ENCODE data around the gene PHEX.

Gene PHEX

GRCh38 chrX:22105231-22105630, 73.1 kb downstream of the PHEX start:
- no peak for DNase-seq (ENCODE audit: low read depth, low spot score)

DNA sequence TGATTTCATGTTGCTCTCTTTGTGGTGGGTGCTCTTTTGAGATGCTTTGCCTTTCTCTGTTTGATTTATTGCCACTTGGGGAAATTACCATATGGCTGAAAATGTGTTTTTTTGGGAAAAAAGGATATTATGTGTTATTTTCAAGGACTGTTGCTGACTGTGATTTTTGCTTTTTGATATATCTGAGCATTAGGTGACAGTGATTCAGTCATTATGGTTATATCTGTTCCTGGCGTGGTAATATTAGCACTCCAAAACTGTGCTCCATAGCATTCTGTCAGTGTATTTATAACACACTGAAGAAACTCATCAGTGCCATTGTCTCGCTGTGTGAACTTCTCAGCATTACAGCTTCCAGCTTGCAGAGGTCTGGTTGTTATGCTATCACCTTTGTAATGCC, 73.8 kb downstream of the PHEX start:
- no peak for DNase-seq (ENCODE audit: low read depth, low spot score)

DNA sequence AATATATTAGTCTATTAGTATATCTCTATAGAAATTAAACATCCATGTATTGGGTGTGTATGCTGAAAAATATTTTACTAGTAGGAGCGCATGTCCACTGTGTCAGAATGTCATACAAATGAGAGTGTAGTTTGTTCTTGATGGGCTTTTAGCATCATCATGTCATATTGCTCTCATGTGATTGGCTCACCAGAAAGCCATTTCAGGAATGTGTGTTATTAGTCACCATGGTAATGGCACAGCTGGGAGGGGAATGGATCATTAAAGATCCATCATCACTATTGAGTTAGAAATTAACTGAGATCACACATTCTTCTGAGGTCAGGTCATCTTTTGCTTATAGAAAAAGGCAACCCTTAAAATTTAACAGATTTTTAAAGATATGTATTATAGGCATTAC, 77.3 kb downstream of the PHEX start:
- no peak for DNase-seq (ENCODE audit: low read depth, low spot score)

DNA sequence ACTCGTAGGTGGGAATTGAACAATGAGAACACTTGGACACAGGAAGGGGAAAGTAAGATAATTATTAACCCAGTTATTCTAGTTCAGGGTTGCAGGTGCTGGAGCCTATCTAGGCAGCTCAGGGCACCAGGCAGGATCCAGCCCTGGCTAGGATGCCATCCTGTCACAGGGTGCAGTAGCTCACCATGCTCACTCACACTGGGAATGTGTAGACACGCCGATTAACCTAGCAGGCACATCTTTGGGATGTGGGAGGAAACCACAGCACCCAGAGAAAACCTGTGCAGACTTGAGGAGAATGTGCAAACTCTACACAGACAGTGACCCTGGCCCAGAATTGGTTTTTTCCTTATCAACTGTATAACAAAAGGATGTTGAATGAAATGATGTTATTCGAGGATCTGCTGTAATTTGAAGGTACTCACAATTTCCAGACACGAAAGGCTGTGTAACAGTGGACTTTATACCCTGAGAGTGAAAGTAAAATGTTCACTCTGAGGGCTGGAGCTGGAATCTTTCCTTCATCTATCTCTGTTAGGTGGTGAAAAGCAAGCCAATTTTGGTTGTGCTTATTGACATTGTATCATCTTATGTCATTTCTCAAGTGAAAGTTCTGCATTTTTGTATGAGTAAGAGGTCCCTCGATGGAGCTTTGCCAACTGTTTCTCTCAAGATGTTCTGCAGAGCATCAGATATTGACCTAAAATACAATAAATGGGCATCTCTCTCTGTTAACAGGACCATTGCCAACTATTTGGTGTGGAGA, 78.8 kb downstream of the PHEX start:
- DNase-seq (ENCODE audit: low read depth, low spot score): no peak

DNA sequence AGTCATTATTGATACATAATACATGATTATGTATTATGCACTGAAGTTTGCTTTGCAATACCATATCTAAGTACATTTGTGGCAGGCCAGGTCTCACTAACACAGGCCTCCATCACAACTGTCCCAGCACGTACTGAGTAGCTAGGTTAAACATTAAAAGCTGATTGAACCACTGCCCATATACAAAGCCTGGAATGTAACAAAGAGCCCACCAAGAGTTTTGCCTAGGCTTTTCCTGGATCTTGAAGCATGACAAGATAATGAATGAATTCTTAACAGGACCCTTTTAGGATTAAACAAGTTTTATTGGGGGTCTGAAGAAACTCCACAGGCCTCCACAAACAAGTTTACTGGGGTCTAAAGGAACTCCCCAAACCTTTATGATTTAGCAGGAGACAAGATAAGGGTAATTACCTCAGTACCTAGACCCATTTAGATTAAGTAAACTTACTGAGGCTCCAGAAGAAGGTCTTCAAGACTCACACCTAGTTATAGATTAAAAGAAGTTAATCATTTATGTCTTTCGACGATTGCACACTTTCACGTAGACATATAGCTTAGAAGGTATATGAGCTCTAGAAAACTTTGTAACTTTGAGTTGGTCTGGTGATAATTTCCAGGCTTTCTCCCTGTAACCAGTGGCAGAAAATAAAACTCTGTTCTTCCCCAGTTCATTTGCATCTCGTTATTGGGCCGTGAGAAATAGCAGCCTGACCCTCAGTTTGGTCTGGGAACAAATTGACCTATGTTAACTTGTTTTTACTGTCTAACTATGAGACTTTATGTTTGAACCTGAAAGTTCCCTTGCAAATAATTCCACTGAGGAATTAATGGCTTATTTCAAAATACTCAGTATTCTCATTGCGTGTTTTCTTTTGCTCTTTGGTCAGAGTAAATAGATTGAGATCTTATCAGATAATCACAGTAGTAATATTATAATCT, 84.8 kb downstream of the PHEX start:
- DNase-seq (ENCODE audit: low read depth, low spot score): no peak

DNA sequence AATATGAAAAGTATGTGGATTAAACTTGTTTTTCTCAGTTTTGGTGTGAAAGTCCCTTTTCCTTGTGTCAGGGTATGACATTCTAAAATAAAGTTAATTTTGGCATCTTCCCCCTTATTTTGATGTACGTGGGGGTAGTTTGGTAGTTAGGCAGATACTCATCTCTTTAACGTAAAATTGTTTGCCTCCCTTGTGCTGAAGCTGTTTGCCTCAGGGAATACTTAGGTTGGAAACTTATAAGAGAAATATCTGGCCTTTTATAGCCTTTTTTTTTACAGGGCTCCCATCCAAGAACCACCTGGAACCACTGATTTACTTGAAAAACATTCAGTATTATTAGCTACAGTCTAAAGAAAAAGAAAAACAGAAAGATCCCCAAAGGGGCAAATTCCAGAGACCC, 85.5 kb downstream of the PHEX start:
- no peak for DNase-seq (ENCODE audit: low read depth, low spot score)

- DNase-seq (ENCODE audit: low read depth, low spot score): no peak
These were observed 86.2 kb downstream of the PHEX start for GRCh38 chrX:22118161-22118830.

- no peak for DNase-seq (ENCODE audit: low read depth, low spot score)
These were observed 89.0 kb downstream of the PHEX start for GRCh38 chrX:22121161-22121560.

GRCh38 chrX:22122510-22122909, 90.4 kb downstream of the PHEX start:
- DNase-seq (ENCODE audit: low read depth, low spot score): no peak

DNA sequence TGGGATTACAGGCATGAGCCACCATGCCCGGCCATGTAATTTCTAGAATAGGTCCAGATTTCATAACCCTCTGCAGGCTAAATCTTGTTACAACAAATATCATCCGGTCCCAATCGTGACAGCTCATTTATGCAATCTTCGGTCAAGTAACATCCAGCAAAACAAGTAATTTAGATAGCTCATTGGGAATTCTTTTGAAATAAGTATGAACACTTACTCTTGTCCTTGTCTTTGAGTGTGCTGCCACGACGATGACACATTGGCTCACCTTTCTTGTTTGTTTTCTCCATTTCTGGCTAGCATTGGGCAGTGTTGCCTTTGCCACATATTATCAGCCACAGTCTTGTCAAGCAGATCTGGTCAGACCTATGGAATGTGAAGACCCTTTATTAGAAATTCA, 92.0 kb downstream of the PHEX start:
- no peak for DNase-seq (ENCODE audit: low read depth, low spot score)

- no peak for DNase-seq (ENCODE audit: low read depth, low spot score)
These were observed 93.4 kb downstream of the PHEX start for GRCh38 chrX:22125481-22125880.

GRCh38 chrX:22126327-22126726, 94.2 kb downstream of the PHEX start:
- no peak for DNase-seq (ENCODE audit: low read depth, low spot score)

- DNase-seq (ENCODE audit: low read depth, low spot score): no peak
These were observed 96.8 kb downstream of the PHEX start for GRCh38 chrX:22128961-22129360.

DNA sequence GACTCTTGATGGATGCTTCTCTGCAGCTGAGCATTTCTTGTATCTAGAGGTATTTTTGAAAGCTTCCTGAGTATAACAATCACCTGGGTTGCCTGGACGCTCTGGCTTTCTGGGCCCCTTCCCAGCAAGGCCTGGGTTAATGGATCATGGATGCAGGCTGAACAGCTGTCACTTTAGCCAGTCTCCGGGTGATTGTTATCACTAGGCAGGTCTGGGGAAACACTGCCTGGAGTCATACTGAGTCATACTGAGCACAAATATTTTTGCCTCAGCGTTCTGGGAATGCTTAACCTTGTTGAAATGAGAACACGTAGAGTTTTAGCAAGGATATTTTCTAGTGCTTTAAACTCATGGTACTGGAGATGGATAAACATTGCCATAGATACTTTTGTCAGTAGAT, 102.6 kb downstream of the PHEX start:
- no peak for DNase-seq (ENCODE audit: low read depth, low spot score)

DNA sequence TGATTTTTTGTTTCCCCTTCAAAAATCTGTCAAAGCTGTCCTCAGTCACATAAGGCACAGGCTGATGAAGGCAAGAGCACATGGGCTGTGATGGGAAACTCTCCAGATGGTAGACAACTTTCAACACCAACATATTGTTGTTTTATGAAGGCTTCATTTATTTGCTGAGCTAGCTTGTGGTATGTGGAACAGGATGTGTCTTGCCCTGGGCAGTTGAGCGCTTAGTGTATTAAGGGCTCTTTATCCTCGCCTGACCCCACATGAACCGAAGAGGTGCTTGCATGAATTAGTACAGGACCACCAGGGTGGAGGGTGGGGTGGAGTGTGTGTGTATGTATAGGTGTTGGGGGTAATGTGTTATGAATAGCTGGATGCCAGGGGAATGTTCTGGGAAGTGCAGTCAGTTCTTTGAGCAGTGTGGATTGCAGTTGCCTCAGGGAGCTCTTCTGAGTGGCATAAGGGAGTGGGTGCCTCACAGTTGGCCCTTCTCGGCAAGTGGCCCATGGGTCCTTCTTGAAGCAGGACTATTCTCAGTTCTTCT, 103.1 kb downstream of the PHEX start:
- no peak for DNase-seq (ENCODE audit: low read depth, low spot score)

DNA sequence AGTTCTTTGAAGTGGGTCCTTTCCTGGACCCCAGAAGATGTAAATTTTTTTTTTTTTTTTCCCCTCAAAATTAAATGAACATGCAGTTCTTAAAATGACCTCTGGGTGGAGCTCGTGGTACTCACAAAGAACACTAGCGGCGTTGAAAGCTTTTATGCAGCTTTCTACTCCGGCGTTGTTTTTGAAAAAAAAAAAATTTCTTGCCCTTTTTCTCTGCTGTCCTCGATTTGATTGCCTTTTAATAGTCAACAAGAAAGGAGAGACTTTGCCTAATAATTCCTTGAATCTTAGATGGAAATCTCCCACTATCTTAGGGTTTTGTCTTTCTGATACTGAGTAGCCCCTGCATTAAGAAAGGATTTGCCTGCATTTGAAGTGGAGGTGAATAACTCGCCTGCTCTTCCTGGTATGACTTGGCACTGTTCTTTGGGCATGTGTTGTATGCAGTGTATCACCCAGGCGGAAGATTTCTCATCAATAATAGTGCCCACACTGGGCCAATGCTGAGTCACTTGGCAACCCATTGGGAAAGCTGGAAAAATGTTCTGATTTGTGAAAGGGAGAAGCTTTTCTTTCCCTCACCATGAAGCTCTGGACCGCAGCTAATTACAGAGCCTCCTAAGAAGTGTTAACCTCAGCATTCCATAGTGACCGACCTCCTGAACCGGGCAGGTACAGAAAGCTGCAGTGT, 104.0 kb downstream of the PHEX start:
- DNase-seq (ENCODE audit: low read depth, low spot score): no peak

GRCh38 chrX:22136711-22137110, 104.6 kb downstream of the PHEX start:
- no peak for DNase-seq (ENCODE audit: low read depth, low spot score)

DNA sequence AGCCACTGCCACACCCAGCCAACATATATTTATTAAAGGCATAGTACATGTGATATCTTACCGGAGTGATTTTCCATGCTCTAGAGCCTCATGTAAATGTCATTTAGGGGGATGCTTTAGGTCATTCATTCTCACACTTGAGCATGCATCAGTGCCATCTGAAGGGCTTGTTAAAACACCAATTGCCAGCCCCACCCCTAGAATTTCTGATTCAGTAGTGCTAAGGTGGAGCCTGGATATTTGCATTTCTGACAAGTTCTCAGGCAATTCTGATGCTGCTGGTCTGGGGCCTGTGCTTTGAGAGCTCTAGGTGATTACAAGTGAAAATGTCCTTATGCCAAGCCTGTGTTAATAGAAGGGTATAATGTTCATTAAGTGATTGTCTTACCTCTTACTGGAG, 107.7 kb downstream of the PHEX start:
- DNase-seq (ENCODE audit: low read depth, low spot score): no peak

DNA sequence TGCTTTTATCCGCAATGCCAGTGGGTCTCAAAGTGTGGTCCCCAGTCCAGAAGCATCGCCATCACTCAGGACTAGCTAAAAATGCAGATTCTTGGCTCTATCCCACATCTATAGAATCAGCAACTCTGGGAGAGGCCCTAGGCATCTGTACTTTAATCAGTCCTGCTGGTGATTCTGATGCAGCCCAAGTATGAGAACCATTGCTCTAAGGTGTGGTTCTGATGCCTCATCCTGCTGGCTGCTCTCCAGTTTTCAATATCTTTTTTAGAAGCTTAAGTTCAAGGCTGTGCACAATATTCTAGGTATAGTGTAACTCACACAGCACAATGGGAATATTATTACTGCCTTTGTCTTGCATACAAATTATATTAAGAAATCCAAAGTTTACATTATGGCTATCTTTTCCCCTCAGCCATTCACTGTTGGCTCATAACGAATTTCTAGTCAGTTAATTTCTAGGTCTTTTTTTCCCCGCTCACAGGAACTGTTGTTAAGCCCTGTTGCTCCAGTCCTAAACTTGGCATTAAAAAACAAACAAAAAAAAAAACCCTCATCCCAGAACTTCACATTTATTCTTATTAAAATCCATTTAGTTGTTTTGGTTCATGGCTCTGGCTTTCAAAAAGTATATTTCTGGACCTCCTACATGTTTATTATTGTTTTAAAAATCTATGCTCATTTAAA, 109.1 kb downstream of the PHEX start:
- DNase-seq (ENCODE audit: low read depth, low spot score): no peak

- DNase-seq (ENCODE audit: low read depth, low spot score): no peak
These were observed 115.1 kb downstream of the PHEX start for GRCh38 chrX:22147214-22147613.

- no peak for DNase-seq (ENCODE audit: low read depth, low spot score)
These were observed 115.8 kb downstream of the PHEX start for GRCh38 chrX:22147942-22148341.

Measured in activated naive CD8-positive, alpha-beta T cell treated with anti-CD3 and anti-CD28 coated beads, Interleukin-2, amount 50 U/mL, for 16 hours (primary cell).